Activated T-cell treated with anti-CD3 and anti-CD28 coated beads, Interleukin-2, amount 50 U/mL, for 48 hours (primary cell): Measurements from ENCODE around the gene NKAIN2.
A peak's percentile ranks its signal among the peaks of the same experiment; 100 is the strongest.

ENCODE experiments used
- DNase-seq, 2 experiments: peaks; one replicate each; pipeline ENCODE4 v3.0.0-alpha.2; 2020

Gene NKAIN2

DNA sequence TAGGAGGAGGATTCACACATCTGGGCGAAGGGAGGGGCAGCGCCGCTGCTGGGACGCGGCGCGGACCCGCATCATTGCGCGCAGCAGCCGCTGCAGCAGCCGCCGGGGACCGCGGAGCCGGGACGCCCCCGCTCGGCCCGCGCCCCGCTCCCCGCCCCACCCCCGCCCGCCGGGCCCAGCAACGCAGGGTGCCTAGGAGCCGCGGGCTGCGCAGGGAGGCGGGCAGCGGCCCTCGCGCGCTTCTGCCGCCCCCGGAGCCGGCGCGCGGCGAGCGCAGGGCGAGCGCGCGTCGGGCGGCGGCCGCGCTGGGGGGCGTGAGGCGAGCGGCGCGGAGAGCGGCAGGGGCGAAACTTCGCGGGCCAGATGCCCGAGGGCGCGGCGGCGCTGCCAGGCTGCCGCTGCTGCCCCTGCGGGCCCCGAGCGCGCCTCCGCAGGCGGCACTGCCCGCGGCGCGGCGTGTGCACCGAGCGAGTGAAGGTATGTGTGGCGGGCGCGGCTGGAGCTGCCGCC, at the start of gene NKAIN2:
TSS of gene NKAIN2 (plus strand) at position 362 of the 510 bp plus-strand sequence.
- no peak for DNase-seq

DNA sequence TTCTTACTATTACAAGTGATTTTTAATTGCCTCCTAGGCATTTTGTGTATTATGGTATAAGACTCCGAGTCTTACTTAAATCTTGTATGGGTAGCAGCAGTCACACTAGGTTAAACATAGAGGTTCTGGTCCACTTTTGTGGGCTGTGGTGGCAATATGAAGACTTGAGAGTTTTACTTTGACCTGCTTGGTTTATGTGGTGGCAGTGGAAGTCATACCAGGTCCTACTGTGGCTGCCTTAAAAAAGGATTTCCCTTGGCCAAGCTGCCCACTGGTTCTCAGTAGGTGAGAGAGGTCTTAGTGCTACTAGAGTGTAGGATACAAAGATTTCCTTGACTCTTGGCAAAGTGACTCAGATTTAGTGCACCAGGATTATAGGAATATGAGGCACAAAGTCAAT, 44.2 kb upstream of the NKAIN2 start:
- no peak for DNase-seq

DNA sequence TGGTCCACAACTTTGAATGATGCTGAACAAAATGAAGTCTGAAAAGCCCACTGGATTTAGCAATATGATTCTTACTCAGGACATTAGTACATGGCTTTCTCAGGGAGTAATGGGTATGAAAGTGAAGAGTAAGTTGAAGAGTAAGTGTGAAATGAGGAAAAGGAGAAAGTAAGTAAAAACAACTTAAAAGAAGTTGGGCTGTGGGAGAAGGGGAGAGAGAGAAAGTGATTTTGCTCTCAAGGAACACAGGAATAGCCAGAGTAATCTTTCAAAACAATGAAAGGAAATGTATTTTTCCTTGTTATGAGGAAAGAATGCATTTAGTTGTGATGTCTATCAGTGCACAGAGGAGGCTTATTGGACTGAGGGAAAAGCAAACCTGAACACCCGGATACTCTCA, 39.8 kb upstream of the NKAIN2 start:
- DNase-seq = no peak

DNA sequence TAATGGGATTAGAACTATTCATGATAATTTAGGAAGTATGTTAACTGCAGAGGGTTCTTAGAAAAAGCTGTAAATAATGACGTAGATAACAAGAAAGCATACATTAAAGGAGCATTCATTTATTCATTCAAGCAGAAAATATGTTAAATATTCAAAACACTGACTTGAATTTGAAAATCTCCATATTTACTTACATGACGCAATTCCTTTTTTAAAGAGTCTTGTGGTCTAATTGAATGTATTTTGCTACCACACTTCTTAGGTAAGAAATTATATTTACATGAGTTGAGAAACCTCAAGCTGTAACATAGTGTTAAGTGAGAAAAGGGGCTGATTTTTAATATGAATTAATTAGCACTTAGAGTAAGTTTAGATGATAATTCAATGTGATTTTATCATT, 38.9 kb upstream of the NKAIN2 start:
- DNase-seq = no peak

DNA sequence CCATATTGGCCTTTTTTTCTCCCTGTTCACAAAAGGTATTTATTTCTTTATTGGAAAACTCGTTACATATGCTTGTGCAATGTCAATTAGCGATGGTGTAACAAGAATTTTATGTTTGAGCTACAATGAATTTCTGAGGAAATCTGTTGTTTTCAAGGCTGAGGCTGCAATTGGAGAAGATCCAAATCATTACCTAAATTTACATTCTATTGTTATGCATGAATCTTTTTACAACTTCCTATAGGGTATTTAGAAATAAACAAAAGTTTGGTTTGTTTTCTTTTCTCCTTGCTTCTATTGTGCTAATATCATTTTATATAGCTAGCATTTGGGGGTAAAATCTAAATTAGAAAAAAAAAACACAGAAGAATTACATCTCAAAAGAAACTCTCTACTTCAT, 34.7 kb upstream of the NKAIN2 start:
- DNase-seq = no peak

DNA sequence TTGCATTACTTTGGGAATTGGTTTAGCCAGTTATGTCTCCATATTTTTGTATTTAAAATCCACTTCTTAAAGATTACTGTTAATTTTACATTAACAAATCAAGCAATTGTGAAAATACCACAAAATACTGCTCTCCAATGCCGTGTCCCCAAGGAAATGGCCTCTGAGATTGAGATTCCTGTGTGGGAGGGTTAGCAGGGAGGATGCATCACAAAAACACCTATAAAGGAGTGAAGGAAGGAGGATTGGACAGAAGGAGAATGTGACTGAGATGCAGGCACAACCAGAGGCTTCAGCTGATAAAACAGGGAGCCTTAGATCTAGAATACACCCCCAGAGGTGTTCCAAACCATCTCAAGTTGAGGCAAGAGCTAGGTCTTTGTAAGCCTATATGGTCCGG, 34.2 kb upstream of the NKAIN2 start:
- no peak for DNase-seq

DNA sequence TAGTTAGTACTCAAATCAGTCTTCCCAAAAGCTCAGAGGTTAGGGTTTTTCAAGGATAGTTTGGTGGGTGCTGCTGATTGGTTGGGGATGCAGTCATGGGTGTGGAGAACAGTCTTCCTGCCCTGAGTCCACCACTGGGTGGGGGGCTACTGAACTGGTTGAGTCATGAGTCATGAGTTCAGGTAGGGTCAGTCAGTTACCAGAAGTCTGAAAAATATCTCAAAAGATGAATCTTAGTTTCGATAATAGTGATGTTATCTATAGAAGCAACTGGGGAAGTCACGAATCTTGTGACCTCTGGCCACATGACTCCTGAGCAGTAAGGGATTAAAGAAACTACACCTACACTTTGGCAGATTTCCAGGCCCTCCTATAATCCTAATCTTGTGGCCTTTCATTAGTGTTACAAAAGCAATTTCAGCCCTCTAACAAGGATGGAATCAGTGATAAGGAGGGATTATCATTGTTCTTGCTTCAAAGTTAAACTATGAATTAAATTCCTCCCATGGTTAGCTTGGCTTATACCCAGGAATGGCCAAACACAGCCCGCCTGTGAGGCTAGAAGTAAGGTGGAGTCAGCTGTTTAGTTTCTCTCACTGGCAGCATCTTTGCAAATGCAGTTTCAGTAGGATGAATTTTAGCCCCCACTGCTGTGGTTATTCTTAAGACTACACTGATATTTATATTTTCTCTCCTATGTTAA, 33.3 kb upstream of the NKAIN2 start:
- DNase-seq = no peak

DNA sequence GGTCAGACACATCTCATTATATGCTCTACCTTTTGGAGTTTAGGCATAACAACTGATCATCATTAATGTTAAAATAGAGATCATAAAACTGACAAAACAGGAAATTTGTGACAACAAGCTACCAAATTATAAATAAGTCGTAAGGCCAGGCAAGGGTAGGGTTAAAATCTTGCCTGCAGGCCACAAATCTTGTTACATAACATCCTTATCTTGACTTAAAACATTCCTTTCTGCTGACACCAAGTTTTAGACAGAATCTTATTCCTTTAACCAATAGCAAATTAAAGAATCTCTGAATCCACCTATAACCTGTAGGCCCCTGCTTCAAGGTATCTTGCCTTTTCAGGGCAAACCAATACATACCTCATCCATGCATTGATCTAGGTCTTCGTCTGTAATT, 32.5 kb upstream of the NKAIN2 start:
- DNase-seq = no peak

DNA sequence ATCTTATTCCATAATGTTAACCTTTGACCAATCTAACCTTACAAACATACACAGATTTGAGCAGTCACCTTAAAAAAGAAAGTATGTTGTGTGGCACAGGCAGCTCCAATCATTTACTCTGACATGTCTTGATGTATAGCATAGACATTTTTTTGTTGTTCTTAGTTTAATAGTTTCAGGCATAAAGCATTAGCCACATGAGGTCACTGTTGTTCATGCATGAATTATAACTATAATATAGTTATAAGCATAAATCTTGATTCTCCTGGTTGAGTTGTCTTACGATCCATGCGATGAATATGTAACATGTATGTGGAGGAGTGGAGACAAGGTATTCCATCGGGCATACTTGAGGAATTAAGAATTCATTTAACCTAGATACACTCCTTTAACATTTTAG, 26.1 kb upstream of the NKAIN2 start:
- DNase-seq = no peak

DNA sequence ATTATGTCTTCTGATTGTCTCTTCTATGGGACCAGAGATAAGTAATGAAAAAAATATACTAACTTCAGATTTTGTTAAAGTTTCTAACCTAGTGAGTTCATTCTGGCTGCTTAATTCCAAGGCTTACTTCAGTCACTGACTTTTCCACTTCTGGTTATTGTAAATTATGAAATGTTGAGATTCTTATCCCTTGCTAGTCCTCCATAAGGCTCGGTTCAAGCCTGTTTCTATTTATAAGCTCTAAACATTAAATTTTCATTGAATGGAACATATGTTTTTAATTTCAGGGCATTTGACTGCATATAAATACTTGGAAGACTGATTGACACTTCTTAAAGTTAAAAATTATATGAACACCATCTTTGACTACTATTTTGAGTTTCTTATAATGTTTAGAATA, 23.6 kb upstream of the NKAIN2 start:
- no peak for DNase-seq

DNA sequence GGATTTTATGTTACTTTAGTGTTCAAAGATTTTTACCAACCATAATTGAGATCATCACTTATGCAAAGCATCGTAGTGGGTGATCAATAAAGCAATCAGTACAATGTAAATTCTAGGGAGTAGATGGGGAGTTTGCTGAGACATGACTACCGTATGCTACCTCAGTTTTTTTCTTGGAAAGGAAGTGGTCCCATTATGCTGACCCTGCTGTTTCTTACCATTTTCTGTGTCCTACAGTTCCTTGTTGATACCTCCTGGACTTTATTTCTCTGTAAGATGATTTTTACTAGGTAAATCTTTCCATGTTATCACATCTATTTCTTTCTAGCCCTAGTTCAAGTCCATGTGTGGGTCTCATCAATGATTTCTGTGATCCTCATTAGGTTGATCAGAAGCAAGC, 19.3 kb upstream of the NKAIN2 start:
- no peak for DNase-seq

DNA sequence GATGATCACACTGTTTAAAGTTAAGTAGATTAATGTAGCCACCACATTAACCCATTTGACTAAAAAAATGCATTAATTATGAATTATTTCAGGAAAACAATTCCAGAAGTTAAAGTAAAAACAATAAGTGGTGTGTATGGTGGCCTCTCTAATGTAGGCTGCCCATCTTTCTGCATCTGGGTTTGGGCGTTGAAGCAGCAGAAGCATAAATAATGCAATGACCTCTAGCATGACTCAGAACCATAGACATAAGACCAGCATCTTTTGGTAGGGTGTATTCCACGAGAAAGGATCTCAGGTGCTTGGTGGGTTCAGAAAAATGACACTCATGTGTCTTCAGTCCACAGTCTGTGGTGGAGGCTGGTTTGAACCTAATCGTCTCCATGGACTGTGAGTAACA, 18.6 kb upstream of the NKAIN2 start:
- no peak for DNase-seq

DNA sequence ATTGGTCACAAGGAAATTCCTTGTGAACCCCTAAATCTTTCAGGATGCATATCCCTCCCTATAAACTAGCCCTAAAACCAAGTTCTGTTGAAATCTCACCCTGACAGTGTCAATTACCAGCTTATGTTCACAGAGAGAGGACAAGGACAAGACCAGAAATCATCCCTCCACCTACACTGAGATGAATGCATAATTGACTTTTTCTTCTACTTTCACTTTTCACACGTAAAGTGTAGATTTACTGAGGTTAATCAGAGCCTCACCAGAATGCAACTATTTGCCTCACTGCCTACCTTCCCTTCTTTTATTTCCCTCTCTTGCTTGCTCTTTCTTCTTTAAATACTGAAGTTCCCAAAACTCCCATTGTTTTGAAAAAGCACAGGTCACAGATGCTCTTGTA, 15.3 kb upstream of the NKAIN2 start:
- DNase-seq = no peak

DNA sequence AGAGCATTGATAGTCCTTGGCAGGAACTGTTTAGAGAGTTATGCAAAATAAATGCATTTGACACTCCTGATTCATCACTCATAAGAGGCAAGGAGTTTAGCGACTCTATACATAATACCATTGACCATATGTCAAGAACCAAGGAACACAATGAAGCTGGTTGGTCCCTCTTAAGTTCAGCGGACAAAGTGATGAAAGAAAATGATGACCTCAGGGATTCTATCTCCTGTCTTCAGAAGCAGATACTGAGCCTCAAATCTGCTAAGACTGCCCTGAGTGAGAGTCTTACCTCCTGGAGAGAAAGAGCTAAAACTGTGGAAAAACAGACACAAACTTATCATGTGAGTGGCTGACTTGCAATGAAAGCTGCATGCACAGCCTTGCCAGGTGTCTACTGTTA, 9.5 kb upstream of the NKAIN2 start:
- no peak for DNase-seq

DNA sequence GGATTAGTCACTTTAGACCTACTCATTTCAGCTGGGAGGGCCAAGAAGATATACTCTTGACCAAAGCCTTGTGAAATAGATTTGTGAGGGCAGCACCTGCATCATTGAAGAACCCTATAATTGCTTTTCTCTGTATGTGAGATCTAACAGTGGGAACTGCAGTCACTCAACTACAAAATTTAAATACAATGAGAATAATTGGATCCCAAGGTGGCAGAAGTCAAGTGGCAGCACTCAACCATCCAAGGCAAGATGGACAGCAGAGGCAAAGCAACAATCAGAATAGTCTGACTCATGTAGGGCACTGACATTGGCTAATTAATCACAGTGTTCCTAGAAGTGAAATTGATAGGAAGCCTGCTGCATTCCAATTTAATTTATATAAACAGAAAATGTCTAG, 8.9 kb upstream of the NKAIN2 start:
- DNase-seq = no peak

DNA sequence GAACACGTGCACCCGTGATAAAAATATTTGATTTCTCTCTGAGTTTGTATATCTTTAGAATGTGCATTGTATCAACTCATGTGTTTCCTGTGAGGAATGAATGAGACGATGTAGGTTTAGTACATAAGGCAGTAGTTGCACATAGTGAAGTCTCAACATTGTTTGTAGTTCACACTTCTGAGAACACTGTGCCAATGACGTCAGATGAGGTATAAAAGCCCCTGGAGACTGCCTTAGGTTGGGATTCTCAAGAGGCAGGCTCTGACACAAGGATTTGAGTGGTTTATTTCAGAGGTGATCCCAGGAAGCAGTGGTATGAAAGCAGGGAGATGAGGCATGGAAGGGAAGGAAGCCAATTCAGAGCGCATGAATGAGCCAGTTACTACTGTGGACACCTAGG, 2.6 kb upstream of the NKAIN2 start:
- DNase-seq = no peak

DNA sequence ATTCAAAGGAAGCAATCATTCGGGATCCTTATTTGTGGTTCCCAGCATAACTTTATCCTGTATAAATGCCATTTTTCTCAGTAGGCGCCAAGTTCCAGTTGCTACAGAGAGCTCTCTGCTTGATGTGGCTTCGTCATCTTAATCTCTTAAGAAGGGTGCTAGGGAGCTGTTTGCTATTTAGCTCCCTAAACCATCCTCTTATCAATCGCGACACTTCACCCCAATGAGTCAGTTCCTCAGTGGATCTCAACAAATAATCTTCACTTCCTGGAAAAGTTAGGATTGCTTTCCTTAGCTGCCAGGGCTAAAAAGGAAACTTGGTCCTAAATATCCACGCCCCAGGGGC, 1.3 kb upstream of the NKAIN2 start:
- DNase-seq = no peak

DNA sequence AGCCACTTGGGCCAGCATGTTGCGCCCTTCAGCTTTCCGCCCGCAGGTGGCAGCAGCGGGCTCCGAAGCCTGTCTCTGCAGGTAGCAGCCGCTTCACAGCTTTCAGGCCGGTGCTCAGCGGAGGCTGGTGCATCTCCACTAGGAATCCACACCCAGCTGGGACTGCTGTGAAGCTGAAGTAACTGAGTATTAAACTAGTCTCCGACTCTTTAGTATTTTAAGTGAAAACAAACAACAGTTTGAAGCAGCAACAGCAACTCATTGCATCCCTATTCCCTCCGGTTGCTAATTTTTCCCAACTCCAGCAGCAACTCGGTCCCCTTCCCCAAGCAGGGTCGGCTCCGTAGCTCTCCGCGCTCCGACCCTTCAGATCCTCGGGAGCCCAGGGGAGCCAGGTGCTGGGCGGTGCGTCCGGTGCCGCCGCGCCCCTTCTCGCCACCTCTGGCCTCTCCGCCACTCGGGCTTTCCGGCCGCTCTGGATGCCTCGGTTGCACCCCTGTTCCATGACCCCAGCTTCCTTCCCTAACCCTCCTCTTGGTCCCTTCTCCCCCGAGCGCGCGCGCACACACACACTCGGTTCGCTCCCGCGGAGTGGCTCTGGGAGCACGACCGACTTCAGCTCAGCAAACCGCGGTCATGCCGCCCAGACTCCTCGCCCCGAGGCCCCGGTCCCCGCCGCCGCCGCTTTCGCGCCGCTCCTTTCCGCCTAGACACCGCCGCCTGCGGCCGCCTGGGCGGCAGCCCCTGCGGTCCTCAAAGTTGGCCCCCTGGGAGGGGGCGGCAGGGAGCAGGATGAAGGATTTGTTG, 765 bp upstream of the NKAIN2 start:
- peak; percentile 78 to 81 for DNase-seq

DNA sequence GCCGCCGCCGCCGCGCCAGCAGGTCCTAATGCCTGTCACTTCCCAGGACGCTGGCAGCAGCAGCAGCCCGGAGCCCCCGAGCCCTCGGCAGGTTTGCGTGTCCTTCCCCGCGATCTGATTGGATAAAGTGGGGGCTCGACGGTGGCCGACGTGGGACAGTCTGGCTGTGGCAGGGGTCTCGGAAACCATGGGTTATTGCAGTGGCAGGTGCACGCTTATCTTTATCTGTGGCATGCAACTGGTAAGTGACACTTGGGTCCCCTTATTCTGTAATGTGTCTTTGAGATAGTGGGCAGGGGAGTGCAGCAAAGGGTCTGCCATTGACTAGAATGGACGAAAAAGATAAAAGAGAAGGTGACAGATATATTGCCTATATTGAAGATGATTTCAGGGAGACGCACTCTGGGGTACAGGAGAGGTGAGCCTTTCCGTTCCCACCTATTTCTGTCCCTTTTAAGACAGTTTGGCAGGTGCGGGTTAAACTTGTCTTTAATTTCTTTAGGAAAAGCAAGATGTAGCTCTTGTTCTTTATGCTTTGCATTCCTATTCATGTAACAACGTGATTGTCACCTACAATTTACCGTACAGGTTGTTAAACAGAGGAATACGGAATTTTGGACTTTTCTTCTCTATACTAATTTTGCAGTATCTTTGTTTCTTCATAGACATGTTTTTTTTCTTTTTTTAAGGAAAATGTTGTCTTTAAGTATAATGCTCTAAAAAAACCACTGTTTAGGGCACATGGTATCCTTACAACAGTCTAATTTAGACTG, 535 bp downstream of the NKAIN2 start:
- peak; percentile 20 to 25 for DNase-seq

DNA sequence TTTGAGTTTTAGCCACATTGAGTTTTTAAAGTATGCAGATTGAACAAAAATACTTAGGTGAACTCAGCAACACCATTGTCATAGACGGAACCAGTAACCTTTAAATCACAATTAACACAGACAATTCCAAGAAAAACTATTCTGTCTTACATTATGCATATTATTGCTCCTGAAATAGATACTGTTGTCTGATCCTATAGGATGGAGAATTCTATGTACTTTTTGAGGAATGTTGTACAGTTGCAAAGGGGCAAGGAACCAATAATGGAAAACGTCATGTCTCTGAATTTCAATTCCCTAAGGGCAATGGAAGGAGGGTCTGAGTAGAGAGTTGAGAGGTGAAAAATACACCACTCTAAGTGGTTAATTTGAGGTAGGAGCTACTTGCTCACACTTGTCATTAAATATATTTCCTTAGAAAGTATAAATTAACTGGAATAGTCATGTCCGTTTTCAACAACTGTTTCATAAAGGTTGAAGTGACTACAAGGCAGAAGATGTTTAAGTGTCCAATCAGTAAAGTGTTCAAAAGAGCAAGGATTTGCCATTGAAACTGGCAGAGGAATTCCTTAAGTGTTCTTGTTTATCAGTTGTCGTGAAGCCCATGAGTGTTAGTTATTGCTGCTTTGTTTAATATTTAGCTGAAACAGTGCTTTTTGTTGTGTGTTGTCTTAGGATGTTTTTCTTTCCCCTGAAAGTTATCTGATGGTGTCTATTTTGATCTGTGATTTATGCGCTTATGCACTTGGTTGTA, 1.3 kb downstream of the NKAIN2 start:
- no peak for DNase-seq

DNA sequence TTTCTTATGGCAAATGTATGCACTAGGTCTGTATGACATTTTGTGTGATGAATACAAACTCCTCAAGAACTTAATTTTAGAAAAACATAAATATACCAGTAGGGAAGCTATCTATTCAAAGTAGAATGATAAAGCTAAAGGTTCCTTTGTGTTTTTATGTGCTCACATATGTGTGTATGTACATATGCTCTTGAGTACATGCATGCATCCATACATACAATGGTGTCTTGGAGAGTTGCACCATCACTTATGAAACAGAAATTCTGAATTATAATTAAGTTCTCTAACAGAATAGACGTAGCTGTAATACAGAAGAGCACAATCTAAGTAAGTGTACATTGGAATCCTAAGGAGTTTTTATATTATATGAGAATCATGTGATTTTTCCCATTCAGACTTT, 2.3 kb downstream of the NKAIN2 start:
- no peak for DNase-seq

DNA sequence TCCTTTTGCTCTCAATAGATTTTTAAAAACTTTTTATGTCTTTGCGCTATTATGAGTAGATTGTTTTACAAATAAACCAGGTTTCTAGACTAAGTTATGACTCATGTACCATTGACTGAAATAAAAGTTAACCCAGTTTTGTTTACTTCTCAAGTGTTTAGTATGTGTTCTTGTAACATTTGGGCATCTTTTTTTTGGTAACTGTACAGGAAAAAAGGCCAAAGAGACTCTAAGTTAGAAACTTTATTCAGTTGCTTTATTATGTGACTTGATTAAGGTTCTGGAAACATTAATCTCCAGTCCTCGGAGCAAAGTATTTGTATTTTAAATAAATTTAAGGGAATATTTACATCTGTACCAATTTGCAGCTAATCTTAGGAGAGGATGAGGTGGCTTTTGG, 2.9 kb downstream of the NKAIN2 start:
- DNase-seq = no peak

DNA sequence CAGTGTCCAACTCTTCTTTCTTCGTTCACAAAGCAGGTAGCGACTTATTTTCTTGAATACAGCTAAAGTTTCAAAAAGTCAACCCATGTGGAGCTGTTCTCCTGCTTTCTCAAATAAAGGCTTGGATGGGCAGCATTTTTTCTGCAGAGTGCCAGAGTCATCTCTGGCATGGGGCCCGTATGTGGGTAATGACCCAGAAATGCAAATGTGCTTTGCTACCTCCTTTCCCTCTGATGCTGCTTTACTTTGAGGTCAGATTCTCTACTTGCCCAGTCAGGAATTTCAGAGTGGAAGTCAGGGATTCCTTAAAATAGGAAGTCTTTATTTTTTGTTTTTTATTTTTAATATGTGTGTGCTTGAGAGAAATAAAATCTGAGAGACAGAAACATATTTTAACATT, 4.9 kb downstream of the NKAIN2 start:
- DNase-seq = no peak
